Peyer's patch (tissue), 4 donors: ENCODE results near the gene SOS2. TPM values are rescaled to one million over a fixed set of nuclear protein-coding genes. Genes with fewer than 3 reads are reported as not detected.
"Not testable (repeated sequence)": the region's sequence is repeated elsewhere in the genome, so short reads cannot be mapped to it uniquely, and the experiment has no call there.

Source experiments
- DNase-seq, 3 donors: peaks; one replicate each; pipeline ENCODE4 v3.0.0-alpha.2; 2017 to 2019
- H3K27ac ChIP-seq, 4 donors: fragments of 200-600 bp; sonication (generic); one replicate each; pipeline ENCODE4 v1.5.1; 2016 to 2019
- H3K27me3 ChIP-seq, 2 donors: fragments of 200-600 bp; sonication (generic); one replicate each; pipeline ENCODE4 v1.5.1; 2019
- H3K36me3 ChIP-seq, 3 donors: fragments of 200-600 bp; sonication (generic); one replicate each; pipeline ENCODE4 v1.5.1; 2016 to 2019
- H3K4me1 ChIP-seq, 4 donors: fragments of 200-600 bp; sonication (generic); one replicate each; pipeline ENCODE4 v1.5.1; 2016 to 2019
- H3K4me3 ChIP-seq, 4 donors: fragments of 200-600 bp; sonication (generic); 1 replicate in 3 of 4; 2 replicates in 1 of 4; pipeline ENCODE4 v1.5.1; 2016 to 2019; ENCODE audit warnings: mild to moderate bottlenecking in 1 of 4
- H3K9me3 ChIP-seq, 4 donors: fragments of 200-600 bp; sonication (generic); one replicate each; pipeline ENCODE4 v1.5.1; 2016 to 2019; ENCODE audit warnings: mild to moderate bottlenecking in 1 of 4
- CTCF ChIP-seq, 6 experiments: fragments of 450-650 bp in 4 of 6; fragments of 200-600 bp in 2 of 6; sonication (generic) in 1 of 6; IDR thresholded peaks; one replicate each; pipeline ENCODE4 v1.5.1; 2017 to 2019; ENCODE audit warnings: antibody characterized with exemption in 6 of 6, mild to moderate bottlenecking in 3 of 6, moderate library complexity in 1 of 6
- POLR2A ChIP-seq, 2 donors: fragments of 450-650 bp; IDR thresholded peaks; one replicate each; pipeline ENCODE4 v1.5.1; 2017; ENCODE audit warnings: antibody characterized with exemption in 2 of 2, mild to moderate bottlenecking in 2 of 2, moderate library complexity in 2 of 2
- total RNA-seq, 4 donors: library from RNA; depleted of rRNA; stranded (reverse); fragments of >200 nt; gene quantifications; one replicate each; pipeline ENCODE4 v1.1.0, GENCODE V29; 2016

Gene SOS2
- total RNA-seq, 4 donors from 2014 or later = 41.7 to 57.1 (median 53.9) TPM

GRCh38 chr14:50186107-50186506, 45.3 kb downstream of the SOS2 start:
- Histone ChIP-seq H3K27me3 (no peaks in the 10 kb centered on the region), H3K27ac (no peak overlapping the region), H3K36me3 (peaks cover 0 to 47% (median 0%) of the 10 kb centered on the region in 3 donors), H3K4me1 (no peaks in the 10 kb centered on the region), H3K9me3 (no peaks in the 10 kb centered on the region), H3K4me3 (no peak overlapping the region)
- no peak for DNase-seq
- TF ChIP-seq POLR2A (IDR thresholded peaks at IDR 0.05) = no peak
- TF ChIP-seq CTCF (IDR thresholded peaks at IDR 0.05) = no peak

- DNase-seq = no peak
- TF ChIP-seq POLR2A (IDR thresholded peaks at IDR 0.05) = no peak
- TF ChIP-seq CTCF (IDR thresholded peaks at IDR 0.05) = no peak
- Histone ChIP-seq H3K4me3 (no peak overlapping the region), H3K27ac (no peak overlapping the region), H3K27me3 (no peaks in the 10 kb centered on the region), H3K9me3 (no peaks in the 10 kb centered on the region), H3K36me3 (peaks cover 0 to 51% (median 0%) of the 10 kb centered on the region in 3 donors), H3K4me1 (no peaks in the 10 kb centered on the region)
These were observed 57.5 kb downstream of the SOS2 start for GRCh38 chr14:50173891-50174290.

GRCh38 chr14:50171895-50172294, 59.5 kb downstream of the SOS2 start:
- TF ChIP-seq POLR2A (IDR thresholded peaks at IDR 0.05) (no peak), CTCF (IDR thresholded peaks at IDR 0.05) (no peak)
- H3K36me3 ChIP-seq = peaks cover 0 to 40% (median 0%) of the 10 kb centered on the region in 3 donors
- no peaks in the 10 kb centered on the region for H3K27me3 ChIP-seq
- H3K4me1 ChIP-seq = no peaks in the 10 kb centered on the region
- H3K27ac ChIP-seq = no peak overlapping the region
- no peaks in the 10 kb centered on the region for H3K9me3 ChIP-seq
- H3K4me3 ChIP-seq = no peak overlapping the region
- DNase-seq = no peak

GRCh38 chr14:50167381-50167780, 64.0 kb downstream of the SOS2 start:
- not testable (repeated sequence) for H3K9me3 ChIP-seq, H3K4me3 ChIP-seq, H3K27me3 ChIP-seq, DNase-seq, H3K4me1 ChIP-seq, H3K27ac ChIP-seq
- peaks cover 0 to 31% (median 0%) of the 10 kb centered on the region in 3 donors for H3K36me3 ChIP-seq

- Histone ChIP-seq H3K36me3 (peaks cover 0 to 78% (median 0%) of the 10 kb centered on the region in 3 donors), H3K4me3 (no peak overlapping the region), H3K27me3 (no peaks in the 10 kb centered on the region), H3K4me1 (no peaks in the 10 kb centered on the region), H3K27ac (no peak overlapping the region), H3K9me3 (no peaks in the 10 kb centered on the region)
- no peak for DNase-seq
- TF ChIP-seq CTCF (IDR thresholded peaks at IDR 0.05) (no peak), POLR2A (IDR thresholded peaks at IDR 0.05) (no peak)
These were observed 75.3 kb downstream of the SOS2 start for GRCh38 chr14:50156111-50156510.

DNA sequence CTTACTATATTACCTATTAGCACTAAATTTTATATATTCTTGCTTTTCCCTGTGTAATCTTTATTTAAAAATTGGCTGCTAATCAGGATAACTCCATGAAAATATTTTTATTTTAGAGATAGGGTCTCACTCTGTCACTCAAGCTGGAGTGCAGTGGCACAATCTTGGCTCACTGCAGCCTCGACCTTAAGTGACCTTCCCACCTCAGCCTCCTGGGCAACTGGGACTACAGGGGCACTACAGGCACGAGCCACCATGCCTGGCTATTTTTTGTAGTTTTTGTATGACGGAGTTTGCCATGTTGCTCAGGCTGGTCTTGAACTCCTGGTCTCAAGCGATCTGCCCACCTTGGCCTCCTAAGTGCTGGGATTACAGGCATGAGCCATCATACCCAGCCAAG, 82.6 kb downstream of the SOS2 start:
- H3K9me3 ChIP-seq = no peaks in the 10 kb centered on the region
- H3K36me3 ChIP-seq = peaks cover 0 to 75% (median 0%) of the 10 kb centered on the region in 3 donors
- DNase-seq = no peak
- no peak overlapping the region for H3K4me3 ChIP-seq
- H3K4me1 ChIP-seq = no peaks in the 10 kb centered on the region
- H3K27ac ChIP-seq = no peak overlapping the region
- TF ChIP-seq POLR2A (IDR thresholded peaks at IDR 0.05) (no peak), CTCF (IDR thresholded peaks at IDR 0.05) (no peak)
- no peaks in the 10 kb centered on the region for H3K27me3 ChIP-seq
